HepG2 (cell line): ENCODE measurements around the gene SLC15A3. TPM values are rescaled to one million over a fixed set of nuclear protein-coding genes. Genes with fewer than 3 reads are reported as not detected.
A peak's percentile ranks its signal among the peaks of the same experiment; 100 is the strongest.

ENCODE experiments used
- CBX2 ChIP-seq, 2 experiments: fragments of 200-600 bp in 1 of 2; sonication (generic); formaldehyde crosslinking in 1 of 2; IDR thresholded peaks; 2 replicates each; pipeline versions ENCODE4 v1.7.0 to v1.8.1; 2018 to 2022; ENCODE audit warnings: low read depth in 2 of 2, low read length in 1 of 2, mild to moderate bottlenecking in 1 of 2, missing genetic modification reagents in 1 of 2
- CSRNP1 ChIP-seq: sonication (generic); formaldehyde crosslinking; IDR thresholded peaks from 2 replicates; pipeline ENCODE4 v1.8.1; 2023; ENCODE audit warnings: mild to moderate bottlenecking, missing genetic modification reagents
- KDM2A ChIP-seq: sonication (generic); formaldehyde crosslinking; IDR thresholded peaks from 2 replicates; pipeline ENCODE4 v1.4.0; 2020; ENCODE audit warnings: low read depth, missing genetic modification reagents, borderline replicate concordance
- TCF12 ChIP-seq, 2 experiments: fragments of 450-650 bp in 1 of 2; sonication (generic) in 1 of 2; formaldehyde crosslinking in 1 of 2; IDR thresholded peaks; 2 replicates each; pipeline versions ENCODE4 v1.6.1 to v1.8.0; 2017 to 2022; ENCODE audit warnings: antibody characterized with exemption in 1 of 2, mild to moderate bottlenecking in 1 of 2, missing genetic modification reagents in 1 of 2, moderate library complexity in 1 of 2
- ZFP91 ChIP-seq: sonication (generic); formaldehyde crosslinking; IDR thresholded peaks from 2 replicates; pipeline ENCODE4 v1.9.0; 2022; ENCODE audit warnings: missing genetic modification reagents, mild to moderate bottlenecking, borderline replicate concordance
- ZNF138 ChIP-seq: sonication (generic); formaldehyde crosslinking; IDR thresholded peaks from 2 replicates; pipeline ENCODE4 v1.5.0; 2020; ENCODE audit warnings: mild to moderate bottlenecking, low read depth, missing genetic modification reagents
- ZNF513 ChIP-seq: sonication (generic); formaldehyde crosslinking; conservative IDR thresholded peaks from 2 replicates; pipeline ENCODE4 v1.5.0; 2020; ENCODE audit warnings: missing genetic modification reagents
- ZNF558 ChIP-seq: sonication (generic); formaldehyde crosslinking; IDR thresholded peaks from 2 replicates; pipeline ENCODE4 v1.9.0; 2022; ENCODE audit warnings: mild to moderate bottlenecking, missing genetic modification reagents, borderline replicate concordance
- ZNF646 ChIP-seq: sonication (generic); formaldehyde crosslinking; IDR thresholded peaks from 2 replicates; pipeline ENCODE4 v1.9.0; 2021; ENCODE audit warnings: mild to moderate bottlenecking, missing genetic modification reagents
- ZNF670 ChIP-seq: sonication (generic); formaldehyde crosslinking; IDR thresholded peaks from 2 replicates; pipeline ENCODE4 v1.8.0; 2022; ENCODE audit warnings: mild to moderate bottlenecking, missing genetic modification reagents, borderline replicate concordance
- polyA plus RNA-seq, 8 experiments: library from polyadenylated mRNA; depleted of rRNA in 3 of 8; stranded (reverse) in 7 of 8; unstranded in 1 of 8; fragments of >200 nt; fragmentation: Illumina TruSeq in 4 of 8; extraction: Trizol in 4 of 8; gene quantifications; 2 replicates each; pipeline versions ENCODE4 v1.2.1 to v1.2.3, GENCODE V29; 2011 to 2016; ENCODE audit warnings: low read depth in 4 of 8, missing spikeins in 1 of 8, mixed read lengths in 1 of 8; ENCODE audit not compliant: insufficient read depth in 1 of 8
- total RNA-seq, 5 experiments: library from RNA; depleted of rRNA; stranded (reverse); fragments of >200 nt; fragmentation: Illumina TruSeq; extraction: Trizol; gene quantifications; 2 replicates each; pipeline ENCODE4 v1.2.3, GENCODE V29; 2016; ENCODE audit warnings: low read depth in 1 of 5
- TF ChIP-seq, protein P1 (sequence below): fragments of 450-650 bp; IDR thresholded peaks from 2 replicates; pipeline ENCODE4 v1.6.1; 2016

Gene SLC15A3
- total and polyA plus RNA-seq, 2 of the 13 experiments (the other 11 are each of a cell fraction or from before 2014, with no cell fraction given), result 0.45 to 0.77 TPM

DNA sequence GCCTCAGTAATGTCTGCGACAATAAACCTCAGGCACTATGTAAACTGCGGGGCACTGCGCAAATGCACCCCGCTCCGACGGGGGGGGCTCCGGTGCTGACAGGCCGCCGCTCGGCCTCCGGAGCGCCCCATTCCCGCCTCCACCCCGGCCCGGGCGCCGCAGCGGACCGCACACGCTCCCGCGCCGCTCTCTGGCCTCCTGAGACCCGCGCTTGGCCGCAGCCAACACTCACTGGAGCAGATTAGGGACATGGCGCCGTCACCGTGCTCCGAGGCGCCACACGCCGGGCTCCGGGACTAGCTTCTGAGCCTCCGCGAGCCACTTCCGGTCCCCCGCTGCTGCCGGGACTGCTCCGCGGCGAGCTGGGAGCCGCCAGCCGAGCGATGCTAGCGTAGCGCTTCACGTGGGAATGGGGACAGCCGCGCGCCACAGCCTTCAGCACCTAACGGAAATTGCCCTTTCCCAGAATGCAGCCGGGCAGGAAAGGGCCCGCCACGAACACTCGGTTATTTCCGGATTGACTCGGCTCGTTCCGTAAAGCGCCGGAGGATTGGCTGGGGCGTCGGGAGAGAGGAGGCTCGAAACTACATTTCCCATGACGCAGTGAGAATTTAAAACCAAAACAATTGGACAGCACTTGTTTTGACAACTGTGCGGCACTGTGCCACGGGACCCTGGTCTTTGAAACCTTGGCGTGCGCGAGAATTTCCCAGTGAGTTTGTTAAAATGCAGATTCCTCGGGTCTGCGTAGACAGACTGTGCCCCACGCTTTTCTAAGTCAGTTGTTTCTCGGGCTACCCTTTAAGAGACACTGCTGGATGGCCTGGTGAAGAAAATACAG is 45.6 kb downstream of the SLC15A3 start, which contains the start of gene PRPF19 (continued):
- TF ChIP-seq ZFP91 (CRISPR knock-in tag), result peak; percentile 92
- no peak for TF ChIP-seq ZNF646 (CRISPR knock-in tag)
- TF ChIP-seq ZNF138 (CRISPR knock-in tag), result peak; percentile 78
- TF ChIP-seq, protein P1, sequence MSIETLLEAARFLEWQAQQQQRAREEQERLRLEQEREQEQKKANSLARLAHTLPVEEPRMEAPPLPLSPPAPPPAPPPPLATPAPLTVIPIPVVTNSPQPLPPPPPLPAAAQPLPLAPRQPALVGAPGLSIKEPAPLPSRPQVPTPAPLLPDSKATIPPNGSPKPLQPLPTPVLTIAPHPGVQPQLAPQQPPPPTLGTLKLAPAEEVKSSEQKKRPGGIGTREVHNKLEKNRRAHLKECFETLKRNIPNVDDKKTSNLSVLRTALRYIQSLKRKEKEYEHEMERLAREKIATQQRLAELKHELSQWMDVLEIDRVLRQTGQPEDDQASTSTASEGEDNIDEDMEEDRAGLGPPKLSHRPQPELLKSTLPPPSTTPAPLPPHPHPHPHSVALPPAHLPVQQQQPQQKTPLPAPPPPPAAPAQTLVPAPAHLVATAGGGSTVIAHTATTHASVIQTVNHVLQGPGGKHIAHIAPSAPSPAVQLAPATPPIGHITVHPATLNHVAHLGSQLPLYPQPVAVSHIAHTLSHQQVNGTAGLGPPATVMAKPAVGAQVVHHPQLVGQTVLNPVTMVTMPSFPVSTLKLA, result peak; percentile 61
- no peak for TF ChIP-seq CBX2 (IDR thresholded peaks at IDR 0.05; ENCODE audit: low read depth, low read length)
- TF ChIP-seq CBX2 (CRISPR knock-in tag; IDR thresholded peaks at IDR 0.05; ENCODE audit: low read depth), result no peak
- no peak for TF ChIP-seq TCF12 (IDR thresholded peaks at IDR 0.05)
- TF ChIP-seq TCF12 (CRISPR knock-in tag; IDR thresholded peaks at IDR 0.05), result no peak
- no peak; the same call in 1 of the 2 replicates for TF ChIP-seq ZNF558 (CRISPR knock-in tag)
- TF ChIP-seq CSRNP1 (CRISPR knock-in tag), result peak; percentile 88; the same call in 1 of the 2 replicates
- TF ChIP-seq KDM2A (CRISPR knock-in tag), result peak; percentile 87
- no peak for TF ChIP-seq ZNF670
- no peak for TF ChIP-seq ZNF513 (CRISPR knock-in tag)
